Muscle of arm (tissue), 14 donors: Measurements from ENCODE around the gene ARHGAP40. TPM values are rescaled to one million over a fixed set of nuclear protein-coding genes. Genes with fewer than 3 reads are reported as not detected.

Experiments used
- DNase-seq: peaks from one replicate; pipeline ENCODE4 v3.0.0-alpha.2; 2013
- long read RNA-seq, 11 donors: transcript quantifications; one replicate each; lab custom pipeline, GENCODE V29; 2026
- polyA plus RNA-seq, 12 donors: library from polyadenylated mRNA; unstranded; fragments of 120-200 nt; gene quantifications; one replicate each; pipeline ENCODE4 v1.2.1, GENCODE V29; 2013; ENCODE audit not compliant: insufficient read length in 12 of 12

ARHGAP40 gene
- 1 to 10 TPM in 1 of 12 donors, under 1 TPM in 2, not detected in 9; 0.32 to 1.9 (median 0.52) TPM for polyA plus RNA-seq
- long read RNA-seq, donor 1, result 0 reads
- long read RNA-seq, donor 2, result 0 reads
- long read RNA-seq, donor 3, result 0 reads
- long read RNA-seq, donor 4, result 0 reads
- long read RNA-seq, donor 5, result 0 reads
- long read RNA-seq, donor 6, result 0 reads
- long read RNA-seq, donor 7, result 0 reads
- long read RNA-seq, donor 8, result 0 reads
- long read RNA-seq, donor 9, result 0 reads
- long read RNA-seq, donor 10, result 0 reads
- long read RNA-seq, donor 11, result 0 reads

GRCh38 chr20:38601216-38602184, at the start of gene ARHGAP40:
ARHGAP40 (plus strand) TSS chr20:38601809.
- peak; percentile 15 for DNase-seq

GRCh38 chr20:38554986-38555385, 46.6 kb upstream of the ARHGAP40 start:
- no peak for DNase-seq

- no peak for DNase-seq
Measured at GRCh38 chr20:38555395-38555794, 46.2 kb upstream of the ARHGAP40 start.

- DNase-seq, result no peak
Measured at GRCh38 chr20:38557174-38557573, 44.4 kb upstream of the ARHGAP40 start.

GRCh38 chr20:38558596-38559360, 42.8 kb upstream of the ARHGAP40 start:
- no peak for DNase-seq

GRCh38 chr20:38559764-38560163, 41.8 kb upstream of the ARHGAP40 start:
- DNase-seq, result no peak

- DNase-seq, result no peak
Measured at GRCh38 chr20:38563802-38564431, 37.7 kb upstream of the ARHGAP40 start.

GRCh38 chr20:38564680-38565079, 36.9 kb upstream of the ARHGAP40 start:
- DNase-seq, result no peak

- no peak for DNase-seq
Measured at GRCh38 chr20:38566036-38566598, 35.5 kb upstream of the ARHGAP40 start.

GRCh38 chr20:38569747-38570525, 31.7 kb upstream of the ARHGAP40 start:
- no peak for DNase-seq

- peak; percentile 49 for DNase-seq
Measured at GRCh38 chr20:38573413-38573812, 28.2 kb upstream of the ARHGAP40 start.

GRCh38 chr20:38579219-38579910, 22.2 kb upstream of the ARHGAP40 start:
- peak; percentile 49 for DNase-seq

GRCh38 chr20:38579921-38580320, 21.7 kb upstream of the ARHGAP40 start:
- DNase-seq, result no peak

GRCh38 chr20:38581013-38581412, 20.6 kb upstream of the ARHGAP40 start, which contains the start of gene ADIG:
ADIG (plus strand) TSS chr20:38581197; CDS start chr20:38581251, 54 bp downstream.
- no peak for DNase-seq

- DNase-seq, result no peak
Measured at GRCh38 chr20:38581830-38582358, 19.7 kb upstream of the ARHGAP40 start.

- DNase-seq, result no peak
Measured at GRCh38 chr20:38583306-38583705, 18.3 kb upstream of the ARHGAP40 start.

- no peak for DNase-seq
Measured at GRCh38 chr20:38584099-38584763, 17.4 kb upstream of the ARHGAP40 start.

- no peak for DNase-seq
Measured at GRCh38 chr20:38585404-38586180, 16.0 kb upstream of the ARHGAP40 start.
